Left renal cortex interstitium (tissue), 4 donors: Measurements from ENCODE around the gene PTPRS. TPM values are rescaled to one million over a fixed set of nuclear protein-coding genes. Genes with fewer than 3 reads are reported as not detected.

Experiments used
- polyA plus RNA-seq, 4 donors: library from polyadenylated mRNA; unstranded; fragments of 120-200 nt; gene quantifications; one replicate each; pipeline ENCODE4 v1.2.1, GENCODE V29; 2013; ENCODE audit not compliant: insufficient read length in 4 of 4

Gene PTPRS
- polyA plus RNA-seq, 4 donors: 44.7 to 102 (median 66.4) TPM

Other genes starting within 250 kb of the PTPRS start
- not detected for gene ZNRF4, start 114.6 kb upstream of the PTPRS start, polyA plus RNA-seq
- 1 to 10 TPM in 1 of 4 donors, under 1 TPM in 3; 0.21 to 1.2 (median 0.51) TPM for gene TINCR, start 227.1 kb upstream of the PTPRS start, polyA plus RNA-seq